ENCODE measurements around the gene CNN2.

DNA sequence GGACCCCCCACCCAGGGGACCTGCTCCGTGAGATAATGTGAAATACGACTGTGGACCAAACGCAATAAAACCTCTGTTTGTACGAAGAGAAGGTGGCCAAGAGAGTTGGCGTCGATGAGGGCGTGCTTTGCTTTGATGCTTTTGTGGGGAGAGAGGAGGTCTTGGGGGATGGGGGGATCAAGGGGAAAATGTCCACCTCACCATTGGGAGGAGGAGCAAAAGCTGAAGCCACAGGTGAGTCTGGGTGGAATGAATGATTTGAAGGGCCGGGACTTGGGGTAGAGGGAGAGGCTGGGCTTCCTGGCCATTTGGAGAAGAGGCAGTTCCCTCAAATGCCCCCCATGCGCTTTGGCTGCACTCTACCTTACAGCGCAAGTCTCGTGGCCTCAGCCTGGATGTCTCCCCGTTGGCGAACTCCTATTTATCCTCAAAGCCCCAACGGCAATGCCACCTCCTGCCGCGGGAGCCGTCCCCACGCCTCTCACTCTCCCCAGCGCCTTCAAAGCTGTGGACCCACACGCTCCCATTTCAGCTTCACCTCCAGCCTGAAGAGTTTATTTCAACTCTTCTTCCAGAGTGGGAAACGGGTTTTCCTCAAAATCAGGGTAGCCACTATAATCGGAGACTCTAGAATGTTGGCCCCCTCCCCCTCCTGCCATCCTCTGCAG lies 12.7 kb downstream of the CNN2 start:
- TF ChIP-seq EZH2 (optimal IDR thresholded peaks at IDR 0.05; ENCODE audit: low read depth, low read length): no peak
- TF ChIP-seq, protein P1, sequence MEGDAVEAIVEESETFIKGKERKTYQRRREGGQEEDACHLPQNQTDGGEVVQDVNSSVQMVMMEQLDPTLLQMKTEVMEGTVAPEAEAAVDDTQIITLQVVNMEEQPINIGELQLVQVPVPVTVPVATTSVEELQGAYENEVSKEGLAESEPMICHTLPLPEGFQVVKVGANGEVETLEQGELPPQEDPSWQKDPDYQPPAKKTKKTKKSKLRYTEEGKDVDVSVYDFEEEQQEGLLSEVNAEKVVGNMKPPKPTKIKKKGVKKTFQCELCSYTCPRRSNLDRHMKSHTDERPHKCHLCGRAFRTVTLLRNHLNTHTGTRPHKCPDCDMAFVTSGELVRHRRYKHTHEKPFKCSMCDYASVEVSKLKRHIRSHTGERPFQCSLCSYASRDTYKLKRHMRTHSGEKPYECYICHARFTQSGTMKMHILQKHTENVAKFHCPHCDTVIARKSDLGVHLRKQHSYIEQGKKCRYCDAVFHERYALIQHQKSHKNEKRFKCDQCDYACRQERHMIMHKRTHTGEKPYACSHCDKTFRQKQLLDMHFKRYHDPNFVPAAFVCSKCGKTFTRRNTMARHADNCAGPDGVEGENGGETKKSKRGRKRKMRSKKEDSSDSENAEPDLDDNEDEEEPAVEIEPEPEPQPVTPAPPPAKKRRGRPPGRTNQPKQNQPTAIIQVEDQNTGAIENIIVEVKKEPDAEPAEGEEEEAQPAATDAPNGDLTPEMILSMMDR (IDR thresholded peaks at IDR 0.05; ENCODE audit: low read length): no peak; the same call in 1 of the 2 replicates

Data from MM.1S (cell line).